Measurements from ENCODE around the gene TCEA2.

DNA sequence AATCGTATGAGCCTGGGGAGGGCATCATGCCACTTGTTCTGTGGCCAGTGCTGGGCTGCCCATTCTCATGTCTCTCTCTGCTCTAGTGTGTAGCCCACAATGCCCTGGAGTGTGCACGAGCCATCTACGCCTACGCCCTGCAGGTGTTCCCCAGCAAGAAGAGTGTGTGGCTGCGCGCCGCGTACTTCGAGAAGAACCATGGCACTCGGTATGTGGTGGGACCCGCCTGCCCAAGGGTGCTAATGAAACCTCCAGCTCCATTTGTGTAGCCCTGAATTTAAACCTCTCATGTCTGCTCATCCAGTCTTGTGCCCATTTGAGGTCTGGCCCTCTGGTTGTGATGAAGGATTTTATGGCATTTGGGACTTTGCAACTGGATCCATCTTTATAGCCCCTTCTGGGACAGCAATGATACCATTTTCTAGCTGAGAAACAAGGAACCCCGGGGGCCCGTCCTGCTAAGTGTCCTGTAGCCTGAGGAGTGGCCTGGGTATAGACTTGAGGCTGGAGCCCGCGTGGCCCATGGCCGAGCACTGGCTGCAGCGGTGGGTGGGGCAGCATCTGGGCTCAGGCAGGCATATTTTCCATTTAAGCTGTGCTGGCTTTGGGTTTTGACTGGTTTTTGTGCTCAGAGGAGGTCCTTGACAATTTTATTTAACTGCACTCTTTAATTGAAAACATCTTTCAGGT lies 40.2 kb upstream of the TCEA2 start:
- TF ChIP-seq, protein P1, sequence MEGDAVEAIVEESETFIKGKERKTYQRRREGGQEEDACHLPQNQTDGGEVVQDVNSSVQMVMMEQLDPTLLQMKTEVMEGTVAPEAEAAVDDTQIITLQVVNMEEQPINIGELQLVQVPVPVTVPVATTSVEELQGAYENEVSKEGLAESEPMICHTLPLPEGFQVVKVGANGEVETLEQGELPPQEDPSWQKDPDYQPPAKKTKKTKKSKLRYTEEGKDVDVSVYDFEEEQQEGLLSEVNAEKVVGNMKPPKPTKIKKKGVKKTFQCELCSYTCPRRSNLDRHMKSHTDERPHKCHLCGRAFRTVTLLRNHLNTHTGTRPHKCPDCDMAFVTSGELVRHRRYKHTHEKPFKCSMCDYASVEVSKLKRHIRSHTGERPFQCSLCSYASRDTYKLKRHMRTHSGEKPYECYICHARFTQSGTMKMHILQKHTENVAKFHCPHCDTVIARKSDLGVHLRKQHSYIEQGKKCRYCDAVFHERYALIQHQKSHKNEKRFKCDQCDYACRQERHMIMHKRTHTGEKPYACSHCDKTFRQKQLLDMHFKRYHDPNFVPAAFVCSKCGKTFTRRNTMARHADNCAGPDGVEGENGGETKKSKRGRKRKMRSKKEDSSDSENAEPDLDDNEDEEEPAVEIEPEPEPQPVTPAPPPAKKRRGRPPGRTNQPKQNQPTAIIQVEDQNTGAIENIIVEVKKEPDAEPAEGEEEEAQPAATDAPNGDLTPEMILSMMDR (IDR thresholded peaks at IDR 0.05) = no peak
- TF ChIP-seq, protein P2, sequence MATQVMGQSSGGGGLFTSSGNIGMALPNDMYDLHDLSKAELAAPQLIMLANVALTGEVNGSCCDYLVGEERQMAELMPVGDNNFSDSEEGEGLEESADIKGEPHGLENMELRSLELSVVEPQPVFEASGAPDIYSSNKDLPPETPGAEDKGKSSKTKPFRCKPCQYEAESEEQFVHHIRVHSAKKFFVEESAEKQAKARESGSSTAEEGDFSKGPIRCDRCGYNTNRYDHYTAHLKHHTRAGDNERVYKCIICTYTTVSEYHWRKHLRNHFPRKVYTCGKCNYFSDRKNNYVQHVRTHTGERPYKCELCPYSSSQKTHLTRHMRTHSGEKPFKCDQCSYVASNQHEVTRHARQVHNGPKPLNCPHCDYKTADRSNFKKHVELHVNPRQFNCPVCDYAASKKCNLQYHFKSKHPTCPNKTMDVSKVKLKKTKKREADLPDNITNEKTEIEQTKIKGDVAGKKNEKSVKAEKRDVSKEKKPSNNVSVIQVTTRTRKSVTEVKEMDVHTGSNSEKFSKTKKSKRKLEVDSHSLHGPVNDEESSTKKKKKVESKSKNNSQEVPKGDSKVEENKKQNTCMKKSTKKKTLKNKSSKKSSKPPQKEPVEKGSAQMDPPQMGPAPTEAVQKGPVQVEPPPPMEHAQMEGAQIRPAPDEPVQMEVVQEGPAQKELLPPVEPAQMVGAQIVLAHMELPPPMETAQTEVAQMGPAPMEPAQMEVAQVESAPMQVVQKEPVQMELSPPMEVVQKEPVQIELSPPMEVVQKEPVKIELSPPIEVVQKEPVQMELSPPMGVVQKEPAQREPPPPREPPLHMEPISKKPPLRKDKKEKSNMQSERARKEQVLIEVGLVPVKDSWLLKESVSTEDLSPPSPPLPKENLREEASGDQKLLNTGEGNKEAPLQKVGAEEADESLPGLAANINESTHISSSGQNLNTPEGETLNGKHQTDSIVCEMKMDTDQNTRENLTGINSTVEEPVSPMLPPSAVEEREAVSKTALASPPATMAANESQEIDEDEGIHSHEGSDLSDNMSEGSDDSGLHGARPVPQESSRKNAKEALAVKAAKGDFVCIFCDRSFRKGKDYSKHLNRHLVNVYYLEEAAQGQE (IDR thresholded peaks at IDR 0.05; ENCODE audit: insufficient read depth in 1 of 2, low read depth in 2 of 2, low read length in 1 of 2) = no peak
- no peak for TF ChIP-seq POLR2AphosphoS5 (IDR thresholded peaks at IDR 0.05; ENCODE audit: low read depth, low read length)
- no peak for TF ChIP-seq TCF7L2 (IDR thresholded peaks at IDR 0.05; ENCODE audit: low read depth, low read length)

Measured in Panc1 (cell line).